H1 (cell line): ENCODE results near the gene WASF3. TPM values are rescaled to one million over a fixed set of nuclear protein-coding genes. Genes with fewer than 3 reads are reported as not detected.
A peak's percentile ranks its signal among the peaks of the same experiment; 100 is the strongest.

Experiments used
- CTCF ChIP-seq, 3 experiments: IDR thresholded peaks; 1 replicate in 2 of 3; 2 replicates in 1 of 3; pipeline versions ENCODE4 v1.5.1 to v1.6.1; 2011; ENCODE audit warnings: low read length in 3 of 3, mild to moderate bottlenecking in 3 of 3, inconsistent platforms in 2 of 3, low read depth in 1 of 3, moderate library complexity in 1 of 3; ENCODE audit not compliant: insufficient read depth in 1 of 3; ENCODE audit errors: control extremely low read depth in 1 of 3
- GABPA ChIP-seq: IDR thresholded peaks from 2 replicates; pipeline ENCODE4 v1.6.1; 2011; ENCODE audit warnings: mild to moderate bottlenecking, low read length, moderate library complexity, borderline replicate concordance; ENCODE audit not compliant: insufficient read depth
- PHF8 ChIP-seq: fragments of 200-600 bp; sonication (generic); conservative IDR thresholded peaks from 2 replicates; pipeline ENCODE4 v1.7.1; 2012; ENCODE audit warnings: low read depth, mild to moderate bottlenecking, inconsistent platforms, low read length, moderate library complexity
- RAD21 ChIP-seq, 2 experiments: IDR thresholded peaks in 1 of 2; conservative IDR thresholded peaks in 1 of 2; 2 replicates each; pipeline ENCODE4 v1.6.1; 2011; ENCODE audit warnings: low read depth in 2 of 2, low read length in 2 of 2, improper control_type of control experiment in 1 of 2, inconsistent platforms in 1 of 2, mild to moderate bottlenecking in 1 of 2, moderate library complexity in 1 of 2
- SP2 ChIP-seq: IDR thresholded peaks from 2 replicates; pipeline ENCODE4 v1.6.1; 2012; ENCODE audit warnings: mild to moderate bottlenecking, low read length, inconsistent platforms
- SUZ12 ChIP-seq: fragments of 200-600 bp; sonication (generic); IDR thresholded peaks from 2 replicates; pipeline ENCODE4 v1.6.1; 2012; ENCODE audit warnings: mild to moderate bottlenecking, inconsistent platforms, low read length, moderate library complexity, mixed read lengths
- polyA plus RNA-seq, 7 experiments: library from polyadenylated mRNA; depleted of rRNA in 3 of 7; stranded (reverse) in 5 of 7; unstranded in 2 of 7; fragments of >200 nt in 5 of 7; fragments of 200-250 nt in 2 of 7; gene quantifications; 1 replicate in 5 of 7; 2 replicates in 1 of 7; 4 replicates in 1 of 7; pipeline versions ENCODE4 v1.2.1 to v1.2.3, GENCODE V29; 2011 to 2013; ENCODE audit warnings: missing spikeins in 2 of 7, mixed read lengths in 2 of 7
- total RNA-seq: library from RNA; stranded (reverse); fragmentation: NEBNext Ultra II Directional; extraction: Animal tissue kit (Norgen Biotek cat#: 25700); gene quantifications from 2 replicates; pipeline ENCODE4 v1.2.1, GENCODE V29; 2021

WASF3 gene
- total and polyA plus RNA-seq, 2 of the 8 experiments (the other 6 are each of a cell fraction or from before 2014, with no cell fraction given), result 18.7 to 39.8 TPM

DNA sequence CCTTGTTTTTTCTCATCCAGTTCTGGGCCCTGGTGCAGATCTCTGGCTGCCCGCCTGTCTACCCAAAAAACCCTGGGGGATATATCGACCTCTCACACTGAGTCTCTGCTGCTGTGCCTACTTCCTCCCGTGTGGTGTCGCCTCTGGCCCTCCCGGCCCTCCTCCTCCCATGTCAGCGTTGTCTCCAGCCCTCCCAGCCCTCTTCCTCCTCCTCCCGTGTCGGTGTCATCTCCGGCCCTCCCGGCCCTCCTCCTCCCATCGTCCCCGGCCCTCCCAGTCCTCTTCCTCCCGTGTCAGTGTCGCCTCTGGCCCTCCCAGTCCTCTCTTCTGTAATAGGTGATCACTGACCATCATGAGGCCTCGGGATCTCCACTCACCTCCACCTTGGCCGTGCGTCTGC lies 121.3 kb downstream of the WASF3 start (continued):
- TF ChIP-seq CTCF (IDR thresholded peaks at IDR 0.05; ENCODE audit: control extremely low read depth in 1 of 3, insufficient read depth in 1 of 3, low read depth in 1 of 3, low read length in 3 of 3), result peak in 2 of 3 experiments; percentile 23 to 32; a peak in 3 of 4 replicates
- no peak for TF ChIP-seq GABPA
- TF ChIP-seq SP2, result no peak
- TF ChIP-seq RAD21 (IDR thresholded peaks at IDR 0.05 in 1 of 2, conservative IDR thresholded peaks at IDR 0.05 in 1 of 2; ENCODE audit: low read depth in 2 of 2, low read length in 2 of 2), result peak in 1 of 2 experiments; percentile 4; a peak in 1 of 4 replicates
- no peak for TF ChIP-seq PHF8
- no peak for TF ChIP-seq SUZ12
